GM21381 (cell line): ENCODE data around the gene SIK3.

Experiments
- ATAC-seq: cut with Tn5 transposase; IDR thresholded peaks from one replicate; pipeline ENCODE4 v1.9.1; 2021; ENCODE audit warnings: mild to moderate bottlenecking, moderate library complexity; ENCODE audit not compliant: unreplicated experiment

SIK3 gene

GRCh38 chr11:116903090-116903489, 195.1 kb downstream of the SIK3 start:
- no peak for ATAC-seq

- ATAC-seq = no peak
Measured at GRCh38 chr11:116901964-116902688, 196.1 kb downstream of the SIK3 start.

- no peak for ATAC-seq
Measured at GRCh38 chr11:116901211-116901610, 197.0 kb downstream of the SIK3 start.

- no peak for ATAC-seq
Measured at GRCh38 chr11:116896211-116896610, 202.0 kb downstream of the SIK3 start.

- ATAC-seq = no peak
Measured at GRCh38 chr11:116895048-116895757, 203.0 kb downstream of the SIK3 start.

- ATAC-seq = no peak
Measured at GRCh38 chr11:116893906-116894305, 204.3 kb downstream of the SIK3 start.

- ATAC-seq = no peak
Measured at GRCh38 chr11:116893437-116893836, 204.8 kb downstream of the SIK3 start.

- ATAC-seq = no peak
Measured at GRCh38 chr11:116892374-116892773, 205.9 kb downstream of the SIK3 start.

- no peak for ATAC-seq
Measured at GRCh38 chr11:116891746-116892145, 206.5 kb downstream of the SIK3 start.

GRCh38 chr11:116890607-116891006, 207.6 kb downstream of the SIK3 start:
- no peak for ATAC-seq

GRCh38 chr11:116890193-116890592, 208.0 kb downstream of the SIK3 start:
- peak; percentile 72 for ATAC-seq

GRCh38 chr11:116888884-116889549, 209.2 kb downstream of the SIK3 start:
- ATAC-seq = no peak

GRCh38 chr11:116888024-116888423, 210.2 kb downstream of the SIK3 start:
- no peak for ATAC-seq

- ATAC-seq = no peak
Measured at GRCh38 chr11:116885951-116886655, 212.1 kb downstream of the SIK3 start.

- no peak for ATAC-seq
Measured at GRCh38 chr11:116882386-116882785, 215.8 kb downstream of the SIK3 start.

- ATAC-seq = no peak
Measured at GRCh38 chr11:116881143-116881542, 217.1 kb downstream of the SIK3 start.

- ATAC-seq = no peak
Measured at GRCh38 chr11:116879800-116880625, 218.2 kb downstream of the SIK3 start.

GRCh38 chr11:116876656-116877055, 221.6 kb downstream of the SIK3 start:
- ATAC-seq = no peak

- no peak for ATAC-seq
Measured at GRCh38 chr11:116875194-116875593, 223.0 kb downstream of the SIK3 start.

GRCh38 chr11:116874251-116874650, 224.0 kb downstream of the SIK3 start:
- no peak for ATAC-seq
